IMR-90 (cell line): ENCODE results near the gene AXDND1. TPM values are rescaled to one million over a fixed set of nuclear protein-coding genes. Genes with fewer than 3 reads are reported as not detected.

Source experiments
- ATAC-seq: fragments of 200-7000 bp; cut with Tn5 transposase; 2 replicates; pipeline ENCODE4 v1.9.1; 2020; ENCODE audit warnings: low read depth, mild to moderate bottlenecking, moderate library complexity
- BruUV-seq: library from RNA; stranded (reverse); fragments of 400-500 nt; replicated peaks from 2 replicates; lab custom pipeline; 2021; lab: Mats Ljungman, UMichigan
- CTCF ChIA-PET: fragments of 300-600 bp; formaldehyde crosslinking; extraction: SDS; loops from one replicate; lab custom pipeline; 2021; ENCODE audit warnings: antibody characterized with exemption; lab: Yijun Ruan, JAX
- POLR2A ChIA-PET: fragments of 300-600 bp; sonication (Branson Sonifier 250); formaldehyde crosslinking; loops from one replicate; lab custom pipeline; 2022; ENCODE audit warnings: antibody characterized with exemption; ENCODE audit not compliant: unreplicated experiment; lab: Charles Lee
- DNase-seq: peaks from one replicate; pipeline ENCODE4 v3.0.0; 2013
- H2AFZ ChIP-seq: replicated peaks from 2 replicates; pipeline ENCODE3; 2013; ENCODE audit warnings: low read length, mild to moderate bottlenecking; ENCODE audit not compliant: poor library complexity
- H2AK5ac ChIP-seq: 2 replicates; pipeline ENCODE4 v1.6.1; 2013; ENCODE audit warnings: low read depth, low read length, inconsistent platforms
- H2AK9ac ChIP-seq: replicated peaks from 2 replicates; pipeline ENCODE3; 2013; ENCODE audit warnings: mild to moderate bottlenecking, low read depth, low read length, moderate library complexity; ENCODE audit not compliant: poor library complexity
- H2BK120ac ChIP-seq: 2 replicates; pipeline ENCODE4 v1.6.1; 2013; ENCODE audit warnings: low read depth, low read length, inconsistent platforms
- H2BK15ac ChIP-seq: 3 replicates; pipeline ENCODE4 v1.6.1; 2013; ENCODE audit warnings: low read depth, low read length, inconsistent platforms
- H2BK20ac ChIP-seq: 2 replicates; pipeline ENCODE4 v1.6.1; 2013; ENCODE audit warnings: low read depth, mild to moderate bottlenecking, inconsistent platforms, low read length, moderate library complexity
- H2BK5ac ChIP-seq: 2 replicates; pipeline ENCODE4 v1.6.1; 2013; ENCODE audit warnings: mild to moderate bottlenecking, low read depth, low read length, inconsistent platforms; ENCODE audit not compliant: poor library complexity, severe bottlenecking
- H3K14ac ChIP-seq: replicated peaks from 2 replicates; pipeline ENCODE4 v1.6.1; 2013; ENCODE audit warnings: low read depth, low read length, inconsistent platforms
- H3K18ac ChIP-seq: 2 replicates; pipeline ENCODE4 v1.6.1; 2013; ENCODE audit warnings: low read depth, low read length, control low read depth
- H3K23ac ChIP-seq: 2 replicates; pipeline ENCODE4 v1.6.1; 2013; ENCODE audit warnings: low read depth, low read length, inconsistent platforms
- H3K27ac ChIP-seq: 2 replicates; pipeline ENCODE4 v1.5.1; 2013; ENCODE audit warnings: mild to moderate bottlenecking, control low read depth, low read length; ENCODE audit not compliant: insufficient read depth
- H3K27me3 ChIP-seq: 2 replicates; pipeline ENCODE4 v1.6.1; 2013; ENCODE audit warnings: low read length; ENCODE audit not compliant: control insufficient read depth, insufficient read depth
- H3K36me3 ChIP-seq: 2 replicates; pipeline ENCODE4 v1.6.1; 2013; ENCODE audit warnings: low read length, mixed read lengths; ENCODE audit not compliant: control insufficient read depth, insufficient read depth
- H3K4ac ChIP-seq: 2 replicates; pipeline ENCODE4 v1.6.1; 2013; ENCODE audit warnings: low read depth, low read length, inconsistent platforms
- H3K4me1 ChIP-seq: 2 replicates; pipeline ENCODE4 v1.6.1; 2013; ENCODE audit warnings: low read length, mixed read lengths; ENCODE audit not compliant: control insufficient read depth, insufficient read depth
- H3K4me2 ChIP-seq: 2 replicates; pipeline ENCODE4 v1.6.1; 2013; ENCODE audit warnings: low read depth, mild to moderate bottlenecking, control low read depth, low read length, moderate library complexity
- H3K4me3 ChIP-seq: 2 replicates; pipeline ENCODE4 v1.5.1; 2013; ENCODE audit warnings: low read depth, mild to moderate bottlenecking, control low read depth, low read length, moderate library complexity; ENCODE audit not compliant: insufficient read depth
- H3K56ac ChIP-seq: 2 replicates; pipeline ENCODE4 v1.6.1; 2013; ENCODE audit warnings: low read length, inconsistent platforms; ENCODE audit not compliant: insufficient read depth; ENCODE audit errors: extremely low read depth
- H3K79me1 ChIP-seq, 2 experiments: 2 replicates each; pipeline ENCODE4 v1.6.1; 2013; ENCODE audit warnings: low read length in 2 of 2, inconsistent platforms in 1 of 2, low read depth in 1 of 2
- H3K9ac ChIP-seq: 2 replicates; pipeline ENCODE4 v1.6.1; 2013; ENCODE audit warnings: low read depth, low read length, control low read depth
- H3K9me1 ChIP-seq: 2 replicates; pipeline ENCODE4 v1.6.1; 2013; ENCODE audit warnings: low read length, inconsistent platforms; ENCODE audit not compliant: insufficient read depth
- H3K9me3 ChIP-seq: 2 replicates; pipeline ENCODE4 v1.6.1; 2013; ENCODE audit warnings: low read length; ENCODE audit not compliant: control insufficient read depth, insufficient read depth
- H4K20me1 ChIP-seq: 2 replicates; pipeline ENCODE4 v1.6.1; 2013; ENCODE audit warnings: low read length, inconsistent platforms; ENCODE audit not compliant: insufficient read depth
- H4K5ac ChIP-seq: 2 replicates; pipeline ENCODE4 v1.6.1; 2013; ENCODE audit warnings: mild to moderate bottlenecking, low read depth, low read length, control low read depth
- H4K8ac ChIP-seq, 2 experiments: 2 replicates each; pipeline ENCODE4 v1.6.1; 2013; ENCODE audit warnings: low read depth in 2 of 2, low read length in 2 of 2, control low read depth in 1 of 2, inconsistent platforms in 1 of 2
- H4K91ac ChIP-seq: 2 replicates; pipeline ENCODE4 v1.6.1; 2013; ENCODE audit warnings: low read depth, low read length, inconsistent platforms; ENCODE audit not compliant: insufficient read depth
- CEBPB ChIP-seq: IDR thresholded peaks from 2 replicates; pipeline ENCODE4 v1.6.1; 2012; ENCODE audit warnings: low read depth, low read length, improper control_type of control experiment
- MAZ ChIP-seq: IDR thresholded peaks from 2 replicates; pipeline ENCODE4 v1.6.1; 2012; ENCODE audit warnings: low read depth, mild to moderate bottlenecking, low read length, improper control_type of control experiment, moderate library complexity, borderline replicate concordance
- MXI1 ChIP-seq: IDR thresholded peaks from 2 replicates; pipeline ENCODE4 v1.6.1; 2012; ENCODE audit warnings: low read depth, mild to moderate bottlenecking, low read length, moderate library complexity, borderline replicate concordance
- RCOR1 ChIP-seq: IDR thresholded peaks from 2 replicates; pipeline ENCODE4 v1.6.1; 2012; ENCODE audit warnings: mild to moderate bottlenecking, low read length, improper control_type of control experiment; ENCODE audit not compliant: insufficient replicate concordance
- USF2 ChIP-seq: fragments of 150-350 bp; IDR thresholded peaks from 2 replicates; pipeline ENCODE4 v1.6.1; 2017; ENCODE audit warnings: mild to moderate bottlenecking, antibody characterized with exemption, low read length, low read depth
- WGBS, 2 experiments: methylation state at CpG; one replicate each; pipeline versions ENCODE4 v1.1.5 to v1.1.7; 2013; ENCODE audit warnings: missing lambda C conversion rate in 2 of 2; ENCODE audit not compliant: insufficient read length in 1 of 2; ENCODE audit errors: extremely low coverage in 2 of 2; 5-methylcytosine and 5-hydroxymethylcytosine counted together
- dilution Hi-C: fragments of 300-500 bp; cut with HindIII; formaldehyde crosslinking; loops from one replicate; pipeline ENCODE4 v1.14.3; 2018; ENCODE audit warnings: low sequenced_read_pairs; ENCODE audit not compliant: unreplicated experiment
- in situ Hi-C: fragments of 300-500 bp; cut with MboI; formaldehyde crosslinking; loops from 3 replicates; pipeline ENCODE4 v1.14.3; 2019; ENCODE audit warnings: low sequenced_read_pairs, inconsistent platforms, mixed read lengths
- intact Hi-C: fragments of 100-400 bp; cut with micrococcal nuclease; formaldehyde crosslinking; loops from 2 replicates; pipeline ENCODE4 v1.10.0; 2022
- polyA plus RNA-seq, 3 experiments: library from polyadenylated mRNA; depleted of rRNA; stranded (reverse); fragments of >200 nt; gene quantifications; 2 replicates each; pipeline ENCODE4 v1.2.3, GENCODE V29; 2012; ENCODE audit warnings: low replicate concordance in 1 of 3
- total RNA-seq: library from RNA; depleted of rRNA; stranded (reverse); fragments of >200 nt; gene quantifications from 2 replicates; pipeline ENCODE4 v1.2.3, GENCODE V29; 2012

Gene AXDND1
- total and polyA plus RNA-seq, 2 of the 4 experiments (the other 2 are of a cell fraction), result not detected

GRCh38 chr1:179337942-179338560, 27.7 kb upstream of the AXDND1 start:
- Histone ChIP-seq H4K20me1 (no peaks in the 10 kb centered on the region), H2BK5ac (no peak overlapping the region), H3K27ac (no peak overlapping the region; the same call in 1 of the 2 replicates), H4K91ac (no peak overlapping the region), H3K4me1 (no peaks in the 10 kb centered on the region), H3K4me2 (no peak overlapping the region), H3K18ac (no peak overlapping the region), H3K23ac (no peak overlapping the region), H2AK5ac (no peak overlapping the region), H3K36me3 (peaks cover 19% of the 10 kb centered on the region), H3K4ac (no peak overlapping the region), H3K4me3 (no peak overlapping the region), H4K8ac (no peak overlapping the region), H3K14ac (no peak overlapping the region), H3K9ac (no peak overlapping the region), H2BK120ac (no peak overlapping the region), H3K56ac (no peak overlapping the region), H2BK15ac (no peak overlapping the region), H3K9me3 (no peaks in the 10 kb centered on the region), H4K5ac (no peak overlapping the region), H3K9me1 (no peaks in the 10 kb centered on the region), H3K79me1 (peaks cover 5 to 13% of the 10 kb centered on the region in 2 experiments; a peak in 3 of 4 replicates), H2AFZ (no peak overlapping the region), H2BK20ac (no peak overlapping the region), H2AK9ac (no peak overlapping the region), H3K27me3 (no peaks in the 10 kb centered on the region)
- TF ChIP-seq MXI1, result no peak
- TF ChIP-seq CEBPB, result no peak
- TF ChIP-seq MAZ, result no peak
- TF ChIP-seq USF2, result no peak
- no peak for TF ChIP-seq RCOR1
- in situ Hi-C loops (no loop called here), dilution Hi-C loops (no loop called here), intact Hi-C loops (no loop called here)
- no peak for DNase-seq
- no TSS peak for BruUV-seq
- ChIA-PET CTCF (no interaction called here), POLR2A (no interaction called here)
- 100% methylated on average over 1 of the region's 5 CpGs; no CpG with 5 or more reads in 1 of the 2 experiments for WGBS, 2 experiments
- no peak for ATAC-seq
